ENCODE measurements around the gene PCED1B.

DNA sequence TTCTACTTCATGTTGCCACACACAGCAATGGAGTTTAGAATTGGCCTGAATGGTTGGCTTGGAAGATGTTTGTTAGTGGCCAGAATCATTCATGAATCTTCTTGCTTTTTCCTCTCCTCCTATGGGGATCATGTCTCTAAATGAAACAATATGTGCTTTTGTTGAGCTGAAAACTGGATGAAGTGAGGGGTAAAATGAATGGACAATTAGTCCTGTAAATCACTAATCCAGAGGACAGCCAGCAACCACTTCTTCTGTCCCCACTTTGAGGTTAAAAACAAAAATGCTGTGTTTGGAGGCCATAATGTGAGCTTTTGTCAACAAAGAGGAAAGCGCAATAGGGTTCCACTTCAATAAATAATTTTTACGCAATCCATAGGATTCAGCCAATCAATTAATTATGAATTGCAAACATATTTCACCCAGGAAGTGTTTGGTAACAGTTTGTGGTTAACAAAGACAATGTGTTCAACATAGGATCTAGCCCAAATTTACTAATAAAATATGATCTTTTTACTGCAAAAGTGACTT lies 30.7 kb downstream of the PCED1B start:
- no peak for TF ChIP-seq ARNTL (CRISPR knock-in tag; IDR thresholded peaks at IDR 0.05; ENCODE audit: borderline replicate concordance, low read depth)
- TF ChIP-seq TOX (CRISPR knock-in tag; IDR thresholded peaks at IDR 0.05; ENCODE audit: borderline replicate concordance) = no peak
- no peak for TF ChIP-seq GLIS3 (CRISPR knock-in tag; IDR thresholded peaks at IDR 0.05)
- TF ChIP-seq ESRRG (CRISPR knock-in tag; IDR thresholded peaks at IDR 0.05) = no peak
- no peak for TF ChIP-seq ZNF8 (CRISPR knock-in tag; IDR thresholded peaks at IDR 0.05)
- TF ChIP-seq TCF4 (CRISPR knock-in tag; IDR thresholded peaks at IDR 0.05; ENCODE audit: borderline replicate concordance) = no peak
- TF ChIP-seq, protein P1, sequence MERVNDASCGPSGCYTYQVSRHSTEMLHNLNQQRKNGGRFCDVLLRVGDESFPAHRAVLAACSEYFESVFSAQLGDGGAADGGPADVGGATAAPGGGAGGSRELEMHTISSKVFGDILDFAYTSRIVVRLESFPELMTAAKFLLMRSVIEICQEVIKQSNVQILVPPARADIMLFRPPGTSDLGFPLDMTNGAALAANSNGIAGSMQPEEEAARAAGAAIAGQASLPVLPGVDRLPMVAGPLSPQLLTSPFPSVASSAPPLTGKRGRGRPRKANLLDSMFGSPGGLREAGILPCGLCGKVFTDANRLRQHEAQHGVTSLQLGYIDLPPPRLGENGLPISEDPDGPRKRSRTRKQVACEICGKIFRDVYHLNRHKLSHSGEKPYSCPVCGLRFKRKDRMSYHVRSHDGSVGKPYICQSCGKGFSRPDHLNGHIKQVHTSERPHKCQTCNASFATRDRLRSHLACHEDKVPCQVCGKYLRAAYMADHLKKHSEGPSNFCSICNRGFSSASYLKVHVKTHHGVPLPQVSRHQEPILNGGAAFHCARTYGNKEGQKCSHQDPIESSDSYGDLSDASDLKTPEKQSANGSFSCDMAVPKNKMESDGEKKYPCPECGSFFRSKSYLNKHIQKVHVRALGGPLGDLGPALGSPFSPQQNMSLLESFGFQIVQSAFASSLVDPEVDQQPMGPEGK (CRISPR knock-in tag; IDR thresholded peaks at IDR 0.05; ENCODE audit: borderline replicate concordance) = no peak
- no peak for TF ChIP-seq ZFP30 (CRISPR knock-in tag; IDR thresholded peaks at IDR 0.05)
